AG20443 (cell line): ENCODE measurements around the gene RCAN1.
"Not testable (repeated sequence)": the region's sequence is repeated elsewhere in the genome, so short reads cannot be mapped to it uniquely, and the experiment has no call there.

Experiments used
- DNase-seq: peaks from one replicate; pipeline ENCODE4 v3.0.0; 2012; ENCODE audit warnings: low spot score, mixed read lengths

Gene RCAN1

DNA sequence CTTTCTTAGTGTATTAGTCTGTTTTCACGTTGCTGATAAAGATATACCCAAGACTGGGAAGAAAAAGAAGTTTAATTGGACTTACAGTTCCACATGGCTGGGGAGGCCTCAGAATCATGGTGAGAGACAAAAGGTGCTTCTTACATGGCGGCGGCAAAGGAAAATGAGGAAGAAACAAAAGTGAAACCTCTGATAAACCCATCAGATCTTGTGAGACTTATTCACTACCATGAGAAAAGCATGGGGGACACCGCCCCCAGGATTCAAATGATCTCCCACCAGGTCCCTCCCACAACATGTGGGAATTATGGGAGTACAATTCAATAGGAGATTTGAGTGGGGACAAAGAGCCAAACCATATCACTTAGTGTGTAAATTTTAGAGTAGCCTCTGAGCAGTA lies 46.1 kb downstream of the RCAN1 start:
- not testable (repeated sequence) for DNase-seq

DNA sequence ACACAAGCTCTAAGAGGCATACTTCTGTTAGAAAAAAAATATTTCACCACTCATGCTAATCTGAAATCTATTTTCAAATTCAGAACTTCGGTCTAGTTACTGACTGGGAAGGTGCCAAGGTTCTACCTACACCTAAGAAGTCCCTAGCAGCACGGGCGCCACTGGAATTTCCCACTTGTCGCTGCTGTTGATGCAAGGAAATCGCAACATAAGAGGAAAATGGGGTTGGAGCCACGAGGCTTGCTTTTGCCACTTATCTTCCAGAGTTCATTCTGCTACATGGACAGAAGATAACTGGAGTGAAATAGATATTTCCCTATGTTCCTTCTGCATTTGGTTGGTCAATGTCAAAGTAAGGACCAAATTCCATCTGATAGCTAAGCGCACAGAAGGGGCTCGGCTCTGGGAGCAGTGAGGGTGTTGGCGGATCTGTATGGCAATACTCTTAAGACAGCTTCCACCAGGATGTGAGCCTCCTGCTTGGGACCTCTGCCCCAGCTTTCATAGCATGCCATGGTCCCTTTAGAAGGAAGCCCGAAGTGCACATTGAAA lies 47.2 kb downstream of the RCAN1 start:
- DNase-seq: no peak

DNA sequence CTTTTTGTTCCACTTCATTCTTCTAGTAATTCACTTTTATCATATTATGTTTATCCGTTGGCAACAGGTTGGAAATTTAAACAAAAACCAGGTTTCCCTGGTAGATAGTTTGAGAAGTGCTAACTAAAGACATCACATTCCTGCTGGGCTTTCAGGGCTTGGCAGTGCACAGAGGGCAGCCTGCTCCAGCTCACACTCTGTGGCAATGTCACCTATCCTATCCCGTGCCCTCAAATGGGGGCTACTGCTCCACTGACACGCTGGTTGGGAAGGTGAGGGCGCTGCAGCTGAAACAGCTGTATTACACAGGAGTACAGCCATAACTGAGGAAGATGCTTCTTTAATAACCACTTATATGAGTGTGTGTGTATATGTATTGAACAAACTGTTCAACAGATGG lies 49.7 kb downstream of the RCAN1 start:
- DNase-seq: no peak

DNA sequence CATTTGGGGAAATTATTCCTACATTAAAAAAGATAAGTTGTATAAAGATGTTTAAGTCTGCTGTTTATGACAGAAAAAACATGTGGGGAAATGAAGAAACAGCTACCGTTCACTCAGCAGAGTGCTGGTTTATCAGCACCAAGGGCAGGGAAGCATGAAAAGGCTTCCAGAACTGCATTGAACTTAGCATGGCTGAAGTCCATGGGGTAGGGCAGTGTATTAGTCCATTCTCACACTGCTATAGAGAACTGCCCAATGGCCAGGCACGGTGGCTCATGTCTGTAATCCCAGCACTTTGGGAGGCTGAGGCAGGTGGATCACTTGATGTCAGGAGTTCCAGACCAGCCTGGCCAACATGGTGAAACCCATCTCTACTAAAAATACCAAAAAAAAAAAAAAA lies 51.5 kb downstream of the RCAN1 start:
- not testable (repeated sequence) for DNase-seq

DNA sequence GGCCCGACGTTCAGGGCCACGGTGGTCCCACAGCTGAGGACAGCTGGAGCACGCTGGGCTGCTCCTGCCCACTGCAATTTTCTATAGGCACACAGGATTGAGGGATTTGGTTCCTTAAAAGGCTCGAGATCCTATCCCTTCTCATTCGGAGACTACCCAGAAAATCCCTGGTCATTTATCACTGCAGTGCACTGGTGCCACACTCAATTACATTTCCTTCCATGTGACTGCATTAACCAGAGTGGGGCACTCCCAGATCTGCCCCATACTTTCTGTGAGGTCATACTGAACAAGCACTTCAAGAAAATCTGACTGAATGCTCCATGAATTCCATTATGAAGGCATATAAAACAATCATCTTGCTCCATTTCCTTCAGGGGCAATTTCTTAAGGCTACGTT lies 53.1 kb downstream of the RCAN1 start:
- DNase-seq: no peak

DNA sequence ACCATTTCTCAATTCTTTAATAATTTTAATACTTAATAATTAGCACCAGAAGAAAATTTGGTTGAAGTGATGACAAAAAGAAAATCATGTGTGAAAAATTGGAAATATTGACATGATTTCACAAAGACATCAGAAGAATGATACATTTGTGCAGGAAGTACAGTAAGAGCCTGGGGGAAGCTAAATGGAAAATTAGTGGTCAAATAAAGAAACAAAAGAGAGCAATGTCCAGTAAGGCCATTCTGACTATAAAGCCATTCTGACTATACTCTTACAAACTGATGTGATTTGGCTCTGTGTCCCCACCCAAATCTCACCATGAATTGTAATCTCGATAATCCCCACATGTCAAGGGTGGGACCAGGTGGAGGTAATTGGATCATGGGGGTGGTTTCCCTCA lies 54.3 kb downstream of the RCAN1 start:
- no peak for DNase-seq

DNA sequence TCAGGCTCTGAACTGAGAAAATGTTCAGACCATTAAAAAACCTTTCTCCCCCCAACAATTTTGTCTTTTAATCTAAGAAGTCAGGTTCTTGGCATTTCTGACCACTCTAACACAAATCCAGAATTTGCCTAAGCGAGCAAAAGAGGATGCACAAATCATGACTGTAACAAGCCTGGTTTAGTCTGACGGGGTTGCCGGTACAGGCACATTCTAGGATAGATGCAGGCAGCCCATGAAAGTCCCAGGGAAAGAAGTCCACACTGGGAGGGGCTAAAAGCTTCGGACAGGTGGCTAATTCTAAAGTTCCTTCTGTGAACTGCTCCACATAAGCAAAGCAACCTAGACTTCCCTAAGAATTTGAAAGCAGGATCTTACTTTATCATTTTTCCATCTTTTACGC lies 54.9 kb downstream of the RCAN1 start:
- DNase-seq: no peak

DNA sequence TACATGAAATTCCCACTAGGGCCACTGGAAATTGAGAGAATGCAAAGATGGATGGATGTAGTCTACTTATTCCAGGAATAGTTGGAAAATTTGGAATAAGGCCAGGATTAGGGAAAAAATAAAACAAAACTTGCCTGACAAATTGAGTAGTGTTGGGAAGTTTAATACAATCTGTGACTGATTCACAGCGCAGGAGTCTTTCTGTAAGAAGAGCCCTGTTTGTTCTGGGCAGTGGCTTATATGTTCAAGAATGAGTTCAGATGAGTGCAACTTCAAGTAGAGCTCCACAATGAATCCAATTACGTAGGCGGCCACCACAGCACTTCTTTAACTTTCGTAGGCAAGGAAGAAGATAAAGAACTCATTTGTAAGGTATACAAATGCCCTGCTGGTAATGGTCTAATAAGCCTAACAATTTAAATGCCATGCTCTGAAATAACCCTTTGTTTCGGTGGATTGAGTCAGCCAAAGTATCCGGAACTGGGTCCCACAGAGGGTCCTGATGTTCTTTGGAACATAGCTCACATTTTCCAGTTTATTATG lies 55.8 kb downstream of the RCAN1 start:
- DNase-seq: no peak

DNA sequence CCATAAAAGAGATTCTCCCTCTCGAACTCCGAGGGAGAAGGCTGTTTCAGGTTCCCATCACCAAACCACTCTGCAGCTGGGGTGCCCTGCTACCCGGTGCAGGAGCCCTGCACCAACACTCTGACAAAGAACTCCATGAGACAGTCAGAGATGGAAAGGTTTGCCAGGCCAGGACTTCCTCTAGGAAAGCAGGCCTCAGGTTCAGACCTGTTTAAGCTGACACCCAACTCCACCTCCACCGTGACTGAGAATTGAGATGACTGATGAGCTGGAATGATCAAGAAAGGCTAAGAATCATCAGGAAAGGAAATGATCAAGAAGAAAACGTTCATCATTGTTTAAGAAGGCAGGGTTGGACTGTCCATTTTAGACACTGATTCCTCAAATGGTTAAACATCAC lies 56.7 kb downstream of the RCAN1 start:
- DNase-seq: no peak

DNA sequence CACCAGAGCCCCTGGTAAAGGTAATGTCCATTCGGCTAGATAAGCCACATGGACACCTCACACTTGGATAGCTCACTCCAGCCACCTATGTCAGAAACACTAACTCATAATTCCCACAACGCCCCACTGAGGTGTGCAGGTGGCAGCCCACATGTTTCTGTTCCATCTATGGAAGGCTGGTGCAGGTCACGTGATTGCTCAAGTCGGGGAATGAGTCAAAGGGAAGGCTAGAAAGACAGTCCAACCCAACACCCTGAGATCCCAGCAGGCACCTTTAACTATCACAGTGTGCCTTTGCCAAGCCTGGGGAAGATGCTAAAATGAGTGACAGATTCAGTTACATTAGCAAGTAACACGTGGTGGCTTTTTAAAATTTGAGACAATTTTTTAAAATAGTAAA lies 57.7 kb downstream of the RCAN1 start:
- no peak for DNase-seq

DNA sequence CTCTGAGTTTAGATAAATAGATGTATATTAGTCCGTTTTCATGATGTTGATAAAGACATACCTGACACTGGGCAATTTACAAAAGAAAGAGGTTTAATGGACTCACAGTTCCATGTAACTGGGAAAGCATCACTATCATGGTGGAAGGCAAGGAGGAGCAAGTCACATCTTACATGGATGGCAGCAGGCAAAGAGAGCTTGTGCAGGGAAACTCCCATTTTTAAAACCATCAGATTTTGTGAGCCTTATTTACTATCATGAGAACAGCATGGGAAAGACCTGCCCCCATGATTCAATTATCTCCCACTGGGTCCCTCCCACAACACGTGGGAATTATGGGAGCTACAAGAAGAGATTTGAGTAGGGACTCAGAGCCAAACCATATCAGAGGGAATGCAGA lies 60.2 kb downstream of the RCAN1 start:
- DNase-seq: not testable (repeated sequence)

DNA sequence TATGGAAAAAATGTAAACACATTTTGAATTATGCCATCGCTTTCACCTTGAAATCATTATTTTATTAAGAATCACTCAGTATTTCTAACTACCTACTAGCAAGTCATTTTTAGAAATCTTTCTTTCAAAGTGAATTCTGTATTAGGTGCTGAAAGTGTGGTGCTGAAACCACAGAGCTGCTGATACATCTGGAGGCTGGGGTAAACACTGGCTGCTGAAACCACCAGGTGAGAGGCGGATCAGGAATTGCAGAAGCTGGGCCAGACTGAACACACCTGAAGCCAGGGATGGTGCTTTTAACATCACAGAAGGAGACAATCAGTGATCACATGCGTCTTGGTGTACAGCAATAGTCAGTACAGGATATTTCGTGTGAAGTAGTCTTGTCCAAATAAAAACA lies 60.7 kb downstream of the RCAN1 start:
- no peak for DNase-seq

DNA sequence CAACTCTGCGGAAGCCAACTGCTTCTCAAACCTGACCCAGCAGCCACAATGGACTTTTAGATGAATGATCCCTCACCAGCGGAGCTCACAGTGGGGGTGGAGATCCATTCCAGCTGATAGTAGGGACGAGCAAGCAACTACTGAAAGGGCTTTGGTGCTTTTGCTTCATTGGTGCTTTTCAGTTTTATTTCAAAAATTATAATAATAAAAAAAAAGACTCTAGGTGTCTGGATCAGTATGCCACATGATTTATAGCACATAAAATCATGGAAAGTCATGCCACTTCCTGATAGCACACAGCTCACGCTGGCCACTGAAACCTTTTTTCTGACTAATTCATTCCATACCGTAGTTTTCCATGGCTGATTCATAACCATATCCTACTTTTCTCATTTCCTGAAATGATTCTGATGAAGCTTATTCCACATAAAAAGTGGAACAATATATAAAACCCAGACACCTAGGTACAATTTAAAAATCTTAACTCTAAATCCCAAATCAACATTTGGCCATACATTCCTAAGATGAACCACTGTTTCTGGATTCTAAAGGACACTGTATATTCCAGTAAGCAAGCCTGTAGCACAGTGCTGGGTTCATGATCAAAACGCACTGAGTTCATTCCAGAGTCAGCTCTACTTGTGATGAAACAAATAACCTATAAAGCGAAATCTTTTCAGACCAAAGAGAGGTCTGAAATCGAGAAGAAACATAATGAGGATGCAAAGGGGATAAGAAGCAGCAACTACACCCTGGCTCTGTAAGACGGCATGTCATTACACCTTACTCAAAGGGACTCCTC lies 61.6 kb downstream of the RCAN1 start:
- DNase-seq: peak; percentile 74

DNA sequence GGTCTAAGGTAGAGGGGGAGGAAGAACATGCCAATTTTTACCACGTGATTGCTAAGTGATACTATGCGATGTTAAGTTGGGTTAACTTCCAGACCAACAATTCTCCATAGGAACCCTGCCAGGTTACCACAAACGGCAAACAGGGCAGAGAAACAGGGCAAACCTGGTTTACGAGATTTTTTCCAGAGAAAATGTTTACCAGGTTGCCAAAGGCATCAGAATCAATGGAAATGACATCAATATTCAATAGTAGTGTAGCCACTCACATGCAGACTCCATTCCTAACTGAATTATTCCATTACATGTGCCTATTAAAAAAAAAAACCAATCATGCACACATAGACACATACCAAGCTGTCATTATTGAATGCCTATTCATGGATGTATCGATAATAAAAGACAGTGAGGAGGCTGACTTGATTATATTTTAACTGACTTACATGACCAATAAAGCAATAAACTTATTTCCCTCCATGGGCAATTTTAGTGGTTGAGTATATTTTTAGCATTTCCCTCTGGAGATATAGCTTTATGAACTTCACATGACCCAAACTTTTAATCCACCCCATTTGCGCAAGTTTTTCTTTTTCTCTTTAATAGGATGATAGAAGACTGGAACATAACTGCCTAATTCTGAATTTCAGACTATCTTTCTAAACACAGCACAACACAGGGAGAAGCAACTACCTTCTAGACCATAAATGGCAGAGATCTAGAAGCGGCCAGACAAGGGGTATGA lies 62.4 kb downstream of the RCAN1 start:
- no peak for DNase-seq

DNA sequence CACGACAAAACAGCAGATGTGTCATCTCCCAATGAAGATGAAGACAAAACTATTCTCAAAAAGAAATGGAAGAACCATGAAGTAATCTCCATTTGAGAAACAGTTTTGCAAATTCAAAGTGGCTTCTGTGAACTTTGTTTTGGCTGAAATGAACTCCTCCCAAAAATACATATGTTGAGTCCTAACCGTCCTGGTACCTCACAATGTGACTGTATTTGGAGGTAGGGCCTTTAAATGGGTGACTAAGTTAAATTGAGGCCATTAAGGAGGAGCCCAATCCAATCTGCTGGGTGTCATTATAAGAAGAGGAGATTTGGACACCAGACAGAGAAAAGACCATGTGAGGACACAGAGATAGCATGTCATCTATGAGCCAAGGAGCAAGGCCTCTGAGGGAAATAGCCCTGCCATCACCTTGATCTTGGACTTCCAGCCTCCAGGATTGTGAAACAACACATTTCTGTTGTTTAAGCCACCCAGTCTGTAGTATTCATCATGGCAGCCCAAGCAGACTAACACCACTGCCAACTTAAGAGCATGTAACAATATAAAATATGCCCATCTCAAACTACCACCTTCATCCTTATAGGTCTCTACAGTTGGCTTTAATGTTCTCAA lies 64.6 kb downstream of the RCAN1 start:
- no peak for DNase-seq

DNA sequence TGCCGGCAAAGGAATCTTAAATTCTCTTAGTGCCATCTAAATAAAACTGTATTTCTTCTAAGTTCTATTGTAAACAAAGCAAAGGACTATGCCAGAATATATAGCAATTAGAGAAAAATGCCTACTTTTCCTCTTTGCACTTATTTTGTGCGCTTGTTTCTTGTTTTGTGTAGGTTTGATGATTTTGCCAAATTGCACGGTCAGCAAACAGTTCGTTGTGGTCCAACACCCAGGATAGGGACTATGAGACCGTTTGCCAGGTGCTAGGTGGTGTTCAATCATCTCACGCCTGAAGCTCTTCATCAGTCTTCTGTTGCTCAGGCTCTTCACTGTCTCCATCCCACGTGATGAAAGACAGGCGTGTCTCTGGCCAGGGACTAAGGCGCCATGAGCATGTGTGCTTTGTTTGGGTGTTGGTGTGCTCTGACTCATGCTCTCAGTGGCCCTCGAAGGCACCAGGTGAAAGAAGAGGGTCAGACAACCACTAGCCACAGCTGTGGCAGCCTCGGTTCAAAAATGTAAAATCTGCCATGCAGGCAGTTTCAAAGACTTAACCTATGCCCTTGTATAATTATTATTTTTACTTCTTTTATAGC lies 66.0 kb downstream of the RCAN1 start:
- no peak for DNase-seq

DNA sequence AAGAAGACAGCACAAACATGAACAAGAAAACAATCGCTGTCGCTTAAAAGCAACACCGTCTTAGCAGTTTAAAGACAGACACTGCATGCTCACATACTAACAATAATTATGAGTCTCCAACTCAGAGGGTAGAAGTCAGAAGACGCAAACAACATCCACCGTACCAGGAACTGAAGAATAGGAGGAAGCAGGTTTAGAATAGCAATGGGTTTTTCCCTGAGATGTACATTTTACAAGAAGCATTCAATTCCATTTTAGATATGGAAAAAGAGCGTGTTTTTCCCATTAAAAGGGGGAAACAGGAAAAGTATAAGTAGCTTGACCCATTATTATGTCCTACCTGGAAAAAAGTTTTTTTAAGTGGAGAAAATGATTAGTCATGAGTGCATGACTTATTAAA lies 68.4 kb downstream of the RCAN1 start:
- DNase-seq: no peak

DNA sequence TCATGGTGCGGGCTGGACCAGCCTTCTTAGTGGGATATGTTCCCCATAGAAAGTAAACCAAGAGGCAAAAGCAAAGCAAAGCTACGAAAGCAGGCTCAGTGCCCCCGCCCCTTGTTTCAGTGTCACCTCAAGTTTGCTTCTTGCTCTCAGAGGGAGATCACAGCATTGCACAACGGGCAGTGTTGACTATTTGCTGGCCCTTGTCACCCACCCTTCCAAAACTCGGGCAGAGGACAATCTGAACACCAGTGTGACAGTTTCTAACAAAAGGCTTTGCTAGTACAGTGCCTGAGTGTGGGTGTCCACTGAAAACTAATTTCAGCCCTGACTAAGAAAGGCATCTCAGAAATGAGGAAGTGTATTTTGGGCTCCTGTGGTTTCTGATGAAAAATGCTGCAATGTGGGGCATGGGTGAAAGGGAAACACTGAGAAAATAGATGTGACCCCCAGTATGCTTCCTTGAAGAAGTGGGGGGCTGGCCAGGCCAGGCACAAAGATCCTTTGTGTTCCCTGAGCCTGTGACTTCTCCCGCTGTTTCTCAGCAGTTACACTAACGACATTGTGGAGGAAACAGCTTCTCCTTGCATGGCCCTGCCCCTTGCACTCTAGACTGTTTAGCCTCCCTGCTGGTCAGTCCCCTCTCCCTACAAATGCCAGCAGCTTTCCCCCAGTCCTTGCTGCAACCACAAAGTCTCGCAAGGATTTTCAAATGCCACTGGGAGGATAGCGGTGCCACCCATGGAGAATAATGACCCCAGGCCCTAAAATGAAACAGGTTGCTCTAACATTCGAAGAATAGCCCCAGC lies 69.6 kb downstream of the RCAN1 start:
- DNase-seq: peak; percentile 85

DNA sequence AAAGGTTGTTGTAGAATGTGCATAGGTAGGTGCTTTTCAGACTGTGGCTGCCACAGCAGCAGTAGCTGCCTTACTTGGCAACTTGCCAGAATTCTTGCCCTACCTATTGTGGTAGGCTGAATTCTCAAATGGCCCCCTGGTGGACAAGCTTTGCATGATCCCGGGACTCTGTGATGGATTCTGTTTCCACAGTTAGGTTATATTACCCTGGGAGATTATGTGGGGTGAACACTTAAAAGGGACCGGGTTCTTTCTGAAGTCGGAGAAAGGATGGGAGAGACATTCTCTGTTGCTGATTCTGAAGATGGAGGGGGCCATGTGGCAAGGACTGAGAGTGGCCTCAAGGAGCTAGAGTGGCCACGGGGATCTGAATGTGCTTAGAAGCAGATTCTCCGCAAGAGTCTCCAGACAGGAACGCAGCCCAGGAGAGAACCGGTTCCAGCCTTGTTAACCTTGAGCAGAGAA lies 70.8 kb downstream of the RCAN1 start:
- DNase-seq: peak; percentile 61

DNA sequence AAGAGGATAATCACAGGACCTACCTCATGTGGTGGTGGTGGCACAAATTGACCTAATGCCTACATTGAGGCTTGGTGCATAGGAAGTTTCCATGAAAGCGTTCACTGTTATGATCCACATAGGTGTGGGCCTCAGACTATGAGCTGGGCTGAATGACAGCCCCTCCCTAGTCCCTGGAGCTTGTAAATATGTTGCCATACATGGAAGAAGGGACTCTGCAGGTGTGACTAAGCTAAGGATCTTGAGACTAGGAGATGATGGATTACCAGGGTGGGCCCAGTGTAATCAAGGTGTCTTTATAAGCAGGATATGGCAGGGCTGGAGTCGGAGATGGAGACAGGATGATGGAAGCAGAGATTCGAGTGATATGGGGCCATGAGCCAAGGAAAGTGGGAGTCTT lies 71.9 kb downstream of the RCAN1 start:
- DNase-seq: no peak

DNA sequence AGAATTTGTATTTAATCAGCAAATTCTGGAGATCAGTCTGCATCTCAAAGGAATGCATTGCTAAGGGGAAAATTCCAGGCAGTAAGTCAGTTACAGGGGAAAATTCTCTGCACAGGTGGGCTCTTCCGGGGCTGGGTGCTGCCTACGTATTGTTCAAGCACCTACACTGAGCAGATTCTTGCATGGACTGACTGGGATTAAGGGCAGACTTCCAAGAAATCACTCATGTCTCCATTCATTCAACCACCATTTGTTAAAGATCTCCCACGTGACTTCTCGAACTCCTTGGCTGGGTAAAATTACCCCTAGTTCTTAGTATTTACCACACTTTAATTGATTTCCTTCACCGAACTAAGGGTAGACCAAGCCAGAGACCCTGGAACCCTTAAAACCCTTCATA lies 74.7 kb downstream of the RCAN1 start:
- DNase-seq: no peak
